ACHN (cell line): Measurements from ENCODE around the gene NSRP1.
A peak's percentile ranks its signal among the peaks of the same experiment; 100 is the strongest.
"Not testable (repeated sequence)": the region's sequence is repeated elsewhere in the genome, so short reads cannot be mapped to it uniquely, and the experiment has no call there.

Experiments used
- DNase-seq: peaks from one replicate; pipeline ENCODE4 v3.0.0-alpha.2; 2015
- in situ Hi-C: cut with HindIII; loops from 2 replicates; pipeline ENCODE4 v1.10.0; 2017; ENCODE audit warnings: low sequenced_read_pairs, low pct_ligation_motif_present, low pct_unique_long_range_greater_than_20kb

Gene NSRP1

GRCh38 chr17:30165960-30166359 is 49.3 kb downstream of the NSRP1 start:
- in situ Hi-C loops, result no loop called here
- DNase-seq, result no peak

DNA sequence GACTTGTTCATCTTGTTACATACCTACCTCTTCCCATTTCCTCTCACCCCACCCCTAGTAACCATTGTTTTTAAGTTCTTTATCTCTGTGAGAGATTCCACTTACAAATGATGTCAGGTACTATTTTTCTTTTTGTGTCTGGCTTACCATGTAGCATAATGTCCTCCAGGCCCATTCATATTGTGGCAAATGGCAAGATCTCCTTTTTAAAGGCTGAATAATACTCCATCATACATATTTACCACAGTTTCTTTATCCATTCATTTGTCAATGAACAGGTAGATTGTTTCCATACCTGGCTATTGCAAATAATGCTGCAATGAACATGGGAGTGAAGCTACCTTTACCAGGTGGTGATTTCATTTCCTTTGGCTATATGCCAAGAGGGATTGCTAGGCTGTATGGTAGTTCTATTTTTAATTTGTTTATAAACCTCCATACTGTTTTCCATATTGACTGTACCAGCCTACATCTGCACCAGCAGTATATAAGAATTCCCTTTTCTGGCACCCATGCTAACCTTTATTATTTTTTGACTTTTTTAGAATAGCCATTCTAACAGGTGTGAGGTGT is 53.9 kb downstream of the NSRP1 start:
- in situ Hi-C loops, result no loop called here

GRCh38 chr17:30172560-30172959 is 55.9 kb downstream of the NSRP1 start:
- in situ Hi-C loops, result no loop called here
- DNase-seq, result no peak

More for the DNA sequence above, 53.9 kb downstream of the NSRP1 start:
- DNase-seq, result no peak

DNA sequence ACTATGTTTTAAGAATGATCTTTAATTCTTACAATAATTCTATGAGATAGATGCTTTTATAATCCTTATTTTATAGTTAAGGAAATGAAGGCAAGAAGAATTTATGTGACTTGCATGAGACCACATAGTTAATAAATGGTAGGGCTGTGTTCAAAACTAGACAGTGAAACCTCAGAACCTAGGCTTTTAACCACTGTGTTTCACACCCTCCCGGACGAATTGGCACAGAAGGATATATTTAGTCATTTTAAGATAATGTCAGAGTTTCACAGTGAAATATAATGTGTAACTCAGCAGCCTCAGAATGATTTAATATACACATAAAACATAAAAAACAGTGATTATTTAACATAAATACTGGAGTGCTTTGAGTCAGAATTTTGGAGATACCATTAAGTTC is 57.0 kb downstream of the NSRP1 start:
- in situ Hi-C loops, result no loop called here
- peak; percentile 71 for DNase-seq

- in situ Hi-C loops, result no loop called here
- DNase-seq, result no peak
Measured at GRCh38 chr17:30174556-30174955, 57.9 kb downstream of the NSRP1 start.

DNA sequence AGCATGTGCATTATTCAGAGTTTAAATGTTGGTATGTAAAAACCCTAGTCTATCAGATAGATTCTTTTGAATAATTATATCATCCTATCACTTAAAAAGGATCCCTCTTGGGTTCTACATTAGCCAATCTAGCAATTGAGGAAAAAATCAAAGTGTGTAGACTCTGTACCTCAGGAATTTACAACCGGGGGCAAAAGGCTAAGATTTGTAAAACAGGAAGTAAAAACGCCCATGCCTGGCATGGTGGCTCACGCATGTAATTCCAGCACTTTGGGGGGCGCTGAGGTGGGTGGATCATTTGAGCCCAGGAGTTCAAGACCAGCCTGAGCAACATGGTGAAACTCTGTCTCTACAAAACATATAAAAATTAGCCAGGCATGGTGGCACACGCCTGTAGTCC is 60.2 kb downstream of the NSRP1 start:
- no peak for DNase-seq
- in situ Hi-C loops, result no loop called here

DNA sequence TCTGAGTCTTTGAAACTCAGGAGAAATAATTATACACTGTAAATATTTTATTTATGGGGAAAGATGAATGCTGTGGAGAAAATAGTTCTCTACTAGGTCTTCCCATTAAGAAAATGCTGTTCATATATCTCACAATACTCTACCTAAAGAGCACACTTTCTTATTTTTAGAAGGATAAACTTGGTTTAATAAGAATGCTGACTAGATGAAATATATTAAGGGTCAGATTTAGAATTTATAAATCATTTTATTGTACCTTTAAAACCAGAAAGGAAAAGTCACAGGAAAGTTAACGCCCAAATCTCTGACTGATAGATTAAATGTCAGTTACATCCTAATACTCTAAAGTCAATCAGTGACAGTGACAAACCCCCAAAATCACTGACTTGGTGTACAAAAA is 70.1 kb downstream of the NSRP1 start:
- DNase-seq, result no peak
- in situ Hi-C loops, result no loop called here

DNA sequence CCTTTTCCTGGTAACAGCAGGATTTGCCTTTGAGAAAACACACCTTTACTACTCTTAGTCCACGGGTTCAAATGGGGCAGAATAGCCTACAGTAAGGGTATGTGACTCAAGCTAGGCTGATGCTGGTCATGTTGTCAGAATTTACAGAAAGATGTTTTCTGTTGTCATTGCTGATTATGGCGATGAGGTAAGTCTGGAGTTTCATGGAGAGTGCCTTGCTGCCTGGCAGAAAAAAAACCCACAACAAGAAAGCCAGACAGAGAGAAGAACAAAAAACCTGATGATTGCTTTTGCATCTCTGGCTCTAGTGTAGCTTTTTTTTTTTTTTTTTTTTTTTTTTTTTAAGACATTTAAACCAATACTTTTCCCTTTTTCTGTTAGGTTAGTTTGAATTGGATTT is 71.0 kb downstream of the NSRP1 start:
- DNase-seq, result no peak
- in situ Hi-C loops, result no loop called here

GRCh38 chr17:30188211-30188939 is 71.8 kb downstream of the NSRP1 start:
- in situ Hi-C loops, result no loop called here
- DNase-seq, result peak; percentile 47

DNA sequence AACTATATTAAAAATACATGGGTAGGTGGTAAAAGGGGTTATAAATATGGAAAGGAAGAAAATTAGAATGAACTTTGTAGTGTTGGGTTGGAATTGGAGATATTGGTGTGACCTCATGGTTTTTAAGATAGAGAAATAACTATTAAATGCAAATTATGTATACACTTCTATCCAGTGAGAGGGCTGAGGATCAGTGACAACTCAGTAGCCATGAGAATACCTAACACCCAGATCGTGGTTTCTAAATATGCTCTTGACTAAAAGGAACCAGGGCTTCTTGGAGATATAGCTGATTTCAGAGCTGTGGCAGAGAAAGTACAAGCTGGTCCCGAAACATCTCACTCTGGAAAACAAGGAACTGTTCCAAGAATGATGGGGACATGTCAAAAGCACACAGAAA is 74.5 kb downstream of the NSRP1 start:
- no peak for DNase-seq
- in situ Hi-C loops, result no loop called here

- DNase-seq, result no peak
- in situ Hi-C loops, result no loop called here
Measured at GRCh38 chr17:30196504-30196903, 79.9 kb downstream of the NSRP1 start.

DNA sequence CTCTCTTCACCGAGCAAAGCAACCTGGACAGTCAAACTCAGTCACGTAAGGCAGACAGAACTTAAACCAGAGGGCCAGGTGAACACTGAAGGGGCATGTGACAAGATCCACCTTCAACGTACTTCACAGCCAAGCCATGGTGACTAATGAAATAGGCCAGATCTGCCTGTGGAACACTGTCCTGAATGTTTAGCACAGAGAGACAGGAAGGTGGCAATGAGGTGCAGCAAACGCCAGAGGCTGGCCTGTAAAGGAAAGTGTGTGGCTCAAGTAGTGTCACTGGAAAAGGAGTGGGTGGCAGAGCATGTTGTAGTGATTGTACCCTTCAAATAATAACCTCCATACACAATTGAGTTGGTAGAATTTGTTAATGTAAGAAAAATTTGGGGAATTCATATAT is 80.8 kb downstream of the NSRP1 start:
- DNase-seq, result no peak
- in situ Hi-C loops, result no loop called here

GRCh38 chr17:30199600-30199999 is 83.0 kb downstream of the NSRP1 start:
- in situ Hi-C loops, result no loop called here
- no peak for DNase-seq

- DNase-seq, result no peak
- in situ Hi-C loops, result no loop called here
Measured at GRCh38 chr17:30200106-30200505, 83.5 kb downstream of the NSRP1 start.

- DNase-seq, in situ Hi-C loops: not testable (repeated sequence)
Measured at GRCh38 chr17:30200656-30201055, 84.0 kb downstream of the NSRP1 start.

DNA sequence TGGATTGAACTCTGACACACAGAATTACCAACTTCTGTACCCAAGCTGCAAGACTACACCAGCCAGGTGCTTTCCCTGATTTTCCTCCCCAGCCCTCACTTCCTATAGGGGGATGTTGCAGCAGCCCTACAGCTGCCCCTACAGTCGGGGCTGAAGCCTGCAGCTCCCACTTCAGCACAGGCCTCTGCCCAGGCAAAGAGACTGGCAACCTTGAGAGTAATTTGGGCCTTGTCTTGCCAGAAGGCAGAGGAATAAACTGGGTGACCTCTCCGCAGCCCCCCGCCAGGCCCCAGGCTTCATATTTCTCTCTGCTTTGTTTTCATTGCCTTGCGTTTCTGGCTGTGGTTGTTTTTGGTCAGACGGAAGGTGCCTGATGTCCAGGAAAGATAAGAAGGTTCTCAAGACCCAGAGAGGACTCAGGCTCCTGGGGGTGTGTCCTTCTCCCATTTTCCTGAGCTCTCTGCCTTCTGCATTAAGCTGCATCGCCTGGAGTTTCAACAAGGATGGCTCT is 86.9 kb downstream of the NSRP1 start:
- no peak for DNase-seq
- in situ Hi-C loops, result no loop called here

GRCh38 chr17:30207655-30208054 is 91.0 kb downstream of the NSRP1 start:
- DNase-seq, result no peak
- in situ Hi-C loops, result no loop called here

DNA sequence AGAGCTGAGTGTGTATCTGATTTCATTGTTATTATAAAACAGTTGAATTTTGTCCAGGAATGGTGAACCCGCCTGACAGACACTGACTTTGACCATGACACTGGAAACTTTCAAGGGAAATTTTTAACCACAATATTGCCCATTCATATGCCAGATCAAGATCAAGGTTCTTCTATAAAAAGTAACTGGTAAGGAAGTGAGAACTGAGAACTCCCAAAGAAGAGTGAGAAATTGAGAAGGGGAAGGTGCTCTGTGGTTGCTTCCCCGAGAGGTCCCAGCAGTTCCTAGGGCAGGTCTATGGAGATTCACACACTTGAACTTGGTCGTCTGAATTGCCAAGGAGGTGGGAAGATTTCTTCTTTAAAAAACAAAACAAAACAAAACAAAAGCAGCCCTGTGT is 91.6 kb downstream of the NSRP1 start:
- in situ Hi-C loops, result no loop called here
- DNase-seq, result no peak

DNA sequence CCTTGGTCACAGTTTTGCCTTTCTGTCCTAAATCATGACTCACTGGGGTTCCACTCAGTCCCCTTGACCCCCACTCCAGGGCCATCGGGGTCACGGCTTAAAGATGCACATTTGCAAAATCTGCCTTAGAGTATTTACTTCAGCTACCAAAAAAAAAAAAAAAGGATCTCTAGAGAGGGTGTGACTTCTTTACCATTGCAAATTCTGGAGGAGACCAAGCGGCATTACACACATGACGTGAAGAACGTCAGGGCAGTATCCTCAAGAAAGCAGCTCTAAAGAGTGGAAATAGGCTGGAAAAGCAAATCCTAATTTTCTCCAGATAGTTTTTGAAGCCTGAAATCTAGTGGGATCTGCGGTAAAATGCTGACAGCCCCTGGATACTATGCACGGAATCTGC is 93.3 kb downstream of the NSRP1 start:
- no peak for DNase-seq
- in situ Hi-C loops, result no loop called here

- DNase-seq, result no peak
- in situ Hi-C loops, result no loop called here
Measured at GRCh38 chr17:30210366-30210765, 93.8 kb downstream of the NSRP1 start.
